Muscle of back (tissue), 11 donors: ENCODE results near the gene SLC9A5. TPM values are rescaled to one million over a fixed set of nuclear protein-coding genes. Genes with fewer than 3 reads are reported as not detected.

Experiments used
- DNase-seq, 3 donors: peaks; one replicate each; pipeline versions ENCODE4 v3.0.0 to v3.0.0-alpha.2; 2013
- polyA plus RNA-seq, 10 donors: library from polyadenylated mRNA; unstranded; fragments of 120-200 nt; gene quantifications; one replicate each; pipeline ENCODE4 v1.2.1, GENCODE V29; 2013; ENCODE audit not compliant: insufficient read length in 10 of 10

SLC9A5 gene
- polyA plus RNA-seq, 10 donors: 0.72 to 1.6 (median 1.3) TPM

DNA sequence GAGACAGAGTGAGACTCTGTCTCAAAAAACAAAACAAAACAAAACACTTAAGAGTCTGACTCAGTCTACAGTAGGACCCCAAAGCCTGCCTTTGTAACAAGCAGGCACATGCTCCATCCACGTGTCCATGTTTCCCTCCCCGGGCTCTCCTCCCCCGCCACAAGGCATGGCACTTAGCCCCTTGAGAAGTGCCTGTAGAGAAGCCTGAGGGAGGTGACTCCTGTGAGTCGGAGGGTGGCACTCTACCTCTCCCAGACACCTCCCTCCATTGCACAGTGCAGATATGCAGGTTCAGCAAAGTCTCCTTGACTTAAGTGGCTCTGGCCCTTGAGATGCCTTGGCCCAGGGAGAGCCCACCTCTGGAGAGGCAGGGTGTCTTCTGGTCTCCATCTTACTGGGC lies 8.3 kb upstream of the SLC9A5 start:
- DNase-seq: peak in 1 of 3 donors; percentile 23

- DNase-seq: peak in 1 of 3 donors; percentile 55
These were observed 7.5 kb upstream of the SLC9A5 start for GRCh38 chr16:67241008-67241900.

DNA sequence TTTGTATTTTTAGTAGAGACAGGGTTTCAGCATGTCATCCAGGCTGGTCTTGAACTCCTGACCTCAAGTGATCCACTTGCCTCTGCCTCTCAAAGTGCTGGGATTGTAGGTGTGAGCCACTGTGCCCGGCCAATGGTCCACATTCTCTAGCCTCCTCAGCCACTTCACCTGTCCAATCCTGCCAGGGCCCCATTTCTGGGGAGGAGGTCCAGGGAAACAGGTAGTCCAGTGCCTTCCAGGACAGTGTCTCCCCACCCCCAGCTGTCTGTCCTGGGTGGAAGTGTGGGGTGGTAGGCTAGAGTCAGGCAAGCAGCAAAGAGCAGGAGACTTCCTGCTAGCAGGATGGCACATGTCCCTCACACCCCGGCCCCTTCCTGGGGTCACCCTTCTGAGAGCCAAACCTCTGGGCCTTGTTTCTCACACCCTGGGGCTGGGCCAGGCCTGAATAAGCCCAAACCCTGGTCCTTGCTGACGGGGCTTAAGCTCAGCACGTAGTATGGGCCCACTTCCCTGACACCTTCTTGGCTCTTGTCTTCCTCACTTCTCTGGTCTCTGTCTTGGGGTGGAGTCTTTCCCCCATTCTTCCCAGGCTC lies 6.5 kb upstream of the SLC9A5 start:
- DNase-seq: no peak

DNA sequence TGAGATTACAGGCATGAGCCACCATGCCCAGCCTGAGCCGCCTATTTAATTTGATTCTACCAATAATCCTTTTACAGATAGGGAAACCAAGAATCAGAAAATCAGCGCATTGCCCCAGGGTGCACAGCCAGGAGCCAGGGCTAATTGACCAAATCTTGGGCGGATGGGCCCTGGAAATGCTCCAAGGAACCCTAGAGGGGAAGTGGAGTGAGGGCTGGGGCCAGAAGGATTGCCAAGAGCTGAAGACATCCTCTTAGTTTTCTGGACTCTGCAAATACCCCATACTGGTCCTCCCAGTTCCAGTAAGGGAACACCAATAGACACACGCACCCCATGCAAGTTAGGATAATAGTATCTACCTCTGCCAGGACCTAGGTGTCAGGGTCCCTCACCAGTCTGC lies 5.3 kb upstream of the SLC9A5 start:
- DNase-seq: no peak

- peak; percentile 48 to 83 (median 63) for DNase-seq
These were observed 4.2 kb upstream of the SLC9A5 start for GRCh38 chr16:67244387-67245185.

- DNase-seq: no peak
These were observed 3.6 kb upstream of the SLC9A5 start for GRCh38 chr16:67245186-67245585.

GRCh38 chr16:67245674-67246080 lies 3.1 kb upstream of the SLC9A5 start:
- no peak for DNase-seq

DNA sequence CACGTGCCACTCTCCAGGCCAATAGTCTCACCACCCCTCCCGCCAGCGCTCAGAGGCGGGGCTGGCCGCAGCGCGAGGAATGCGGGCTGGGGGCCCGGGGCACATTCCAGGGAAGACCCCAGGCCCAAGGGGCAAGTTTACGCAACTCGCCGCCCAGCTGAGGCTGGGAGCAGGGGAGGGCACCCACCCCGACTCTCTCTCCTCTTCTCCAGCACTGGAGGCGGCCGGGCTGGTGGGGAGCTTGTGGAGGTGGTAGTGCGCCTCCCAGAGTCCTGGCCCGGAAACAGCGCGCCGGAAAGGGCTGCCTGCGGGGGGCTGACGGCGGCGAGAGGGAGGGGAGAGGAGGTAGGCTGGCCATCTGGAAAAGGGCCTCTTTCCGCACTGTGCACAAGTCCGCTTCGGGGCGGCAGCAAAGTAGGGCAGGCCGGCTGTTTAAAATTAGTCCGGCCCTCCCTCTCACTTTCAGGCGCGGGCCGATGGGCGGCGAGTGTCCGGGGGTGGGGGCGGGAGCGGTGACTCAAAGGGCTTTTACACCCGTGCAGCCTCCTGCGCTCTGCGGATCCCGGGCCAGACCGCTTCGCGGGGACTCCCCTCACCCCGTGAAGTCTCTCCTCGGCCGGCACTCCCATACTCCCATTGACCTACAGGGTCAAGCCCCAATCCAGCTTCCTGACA lies 2.6 kb upstream of the SLC9A5 start:
- peak; percentile 73 to 94 (median 86) for DNase-seq

DNA sequence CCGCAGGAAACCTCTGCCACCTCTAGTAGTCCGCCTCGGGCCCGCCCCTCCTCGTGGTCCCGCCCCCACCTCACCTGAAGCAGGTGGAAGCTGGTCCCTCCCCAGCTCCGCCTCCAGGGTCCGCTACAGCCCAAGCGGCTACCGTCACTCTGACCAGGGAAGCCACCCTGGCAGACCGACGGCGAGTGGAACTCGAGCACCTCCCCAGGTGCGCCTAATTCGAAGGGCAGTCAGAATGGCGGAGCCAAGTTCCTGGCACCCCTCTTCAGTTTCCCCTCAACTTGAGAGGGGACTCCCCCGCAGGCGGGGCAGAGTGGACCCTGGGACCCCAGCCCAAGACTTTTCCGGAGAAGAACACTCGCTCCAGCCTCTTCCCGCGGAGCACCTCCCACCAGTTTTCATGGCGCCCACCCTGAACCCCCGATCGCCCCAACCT lies 2.0 kb upstream of the SLC9A5 start:
- DNase-seq: peak in 1 of 3 donors; percentile 19

GRCh38 chr16:67247192-67248072 lies 1.3 kb upstream of the SLC9A5 start, which contains the start of gene FHOD1:
Gene FHOD1, minus strand, starts transcription at chr16:67247481. Its CDS starts 71 bp downstream, at chr16:67247410.
- DNase-seq: peak; percentile 92 to 96 (median 94)

GRCh38 chr16:67248073-67248400 lies 742 bp upstream of the SLC9A5 start:
- DNase-seq: no peak

DNA sequence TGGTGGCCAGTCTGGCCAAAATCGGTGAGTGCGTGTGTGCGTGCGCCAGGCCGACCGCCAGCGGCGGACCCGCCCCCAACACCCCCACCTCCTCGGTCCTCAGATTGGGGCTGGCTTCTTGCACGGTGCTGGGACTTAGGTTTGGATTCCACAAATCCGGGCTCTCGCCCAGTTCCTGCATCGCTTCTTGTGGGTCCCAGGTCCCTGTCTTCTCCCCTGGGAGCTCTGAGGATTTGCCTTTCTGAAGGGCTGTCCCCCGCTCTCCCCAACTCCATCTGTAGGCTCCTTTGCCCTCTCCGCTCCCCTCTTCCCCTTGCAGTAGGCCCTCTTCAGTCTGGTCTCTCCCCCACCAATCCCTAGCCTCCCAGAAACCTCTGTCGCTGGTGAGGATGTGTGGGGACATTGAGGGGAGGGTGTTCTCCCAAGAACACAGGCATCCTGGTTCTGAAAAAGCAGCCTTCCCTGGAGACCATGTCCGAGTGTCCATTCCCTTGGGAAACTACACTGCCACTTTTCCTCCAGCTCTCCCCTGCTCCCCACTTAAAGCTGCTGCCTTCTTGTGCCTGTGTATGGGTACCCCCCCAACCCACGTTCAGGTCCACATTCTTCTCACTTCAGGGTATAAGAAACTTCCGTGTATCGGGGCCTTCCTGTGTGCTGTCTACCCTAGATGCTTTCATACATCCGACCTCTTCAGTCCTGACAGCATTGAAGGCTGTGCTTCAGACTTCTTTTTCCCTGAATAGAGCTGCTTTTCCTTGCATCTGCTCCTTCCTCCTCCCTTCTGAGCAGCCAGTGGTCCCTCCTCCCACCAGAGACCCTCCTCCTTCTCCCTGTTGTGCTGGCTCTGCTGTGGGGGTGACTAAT lies 632 bp downstream of the SLC9A5 start:
- DNase-seq: peak in 1 of 3 donors; percentile 39

GRCh38 chr16:67250045-67250327 lies 1.2 kb downstream of the SLC9A5 start:
- DNase-seq: no peak

DNA sequence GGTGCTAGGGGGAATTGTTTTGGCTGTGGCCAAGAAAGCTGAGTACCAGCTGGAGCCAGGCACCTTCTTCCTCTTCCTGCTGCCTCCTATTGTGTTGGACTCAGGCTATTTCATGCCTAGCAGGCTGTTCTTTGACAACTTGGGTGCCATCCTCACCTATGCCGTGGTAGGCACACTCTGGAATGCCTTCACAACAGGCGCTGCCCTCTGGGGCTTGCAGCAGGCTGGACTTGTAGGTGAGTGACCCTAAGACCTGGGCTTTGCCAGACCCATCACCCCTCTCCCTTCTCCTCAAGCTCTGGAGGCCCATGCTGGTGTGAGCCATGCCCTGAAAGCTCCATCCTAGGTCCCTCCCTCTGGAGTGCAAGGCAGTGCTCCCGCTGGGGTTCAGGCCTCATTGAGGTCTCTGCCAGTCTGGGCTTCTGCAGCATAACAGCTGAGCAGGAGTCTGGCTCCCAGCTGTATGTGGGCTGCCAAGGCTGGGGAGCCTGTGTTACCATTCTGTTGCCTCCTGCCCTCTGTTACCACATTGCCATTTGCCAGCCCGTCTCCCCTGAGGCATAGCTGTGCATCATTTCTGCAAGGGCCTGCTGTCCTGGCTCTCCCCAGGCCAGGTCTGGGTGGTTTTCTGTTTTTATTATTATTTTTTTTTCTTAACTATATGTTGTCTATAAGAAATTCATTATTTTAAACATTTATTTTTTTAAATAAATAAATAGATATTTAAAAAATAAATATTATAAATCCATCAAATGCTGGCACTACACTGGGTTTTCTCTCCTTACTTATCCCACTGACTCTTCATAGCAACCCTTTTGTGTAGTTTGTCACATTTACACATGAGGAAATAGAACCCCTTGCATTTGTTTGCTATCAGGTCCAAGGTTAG lies 4.1 kb downstream of the SLC9A5 start:
- DNase-seq: no peak

DNA sequence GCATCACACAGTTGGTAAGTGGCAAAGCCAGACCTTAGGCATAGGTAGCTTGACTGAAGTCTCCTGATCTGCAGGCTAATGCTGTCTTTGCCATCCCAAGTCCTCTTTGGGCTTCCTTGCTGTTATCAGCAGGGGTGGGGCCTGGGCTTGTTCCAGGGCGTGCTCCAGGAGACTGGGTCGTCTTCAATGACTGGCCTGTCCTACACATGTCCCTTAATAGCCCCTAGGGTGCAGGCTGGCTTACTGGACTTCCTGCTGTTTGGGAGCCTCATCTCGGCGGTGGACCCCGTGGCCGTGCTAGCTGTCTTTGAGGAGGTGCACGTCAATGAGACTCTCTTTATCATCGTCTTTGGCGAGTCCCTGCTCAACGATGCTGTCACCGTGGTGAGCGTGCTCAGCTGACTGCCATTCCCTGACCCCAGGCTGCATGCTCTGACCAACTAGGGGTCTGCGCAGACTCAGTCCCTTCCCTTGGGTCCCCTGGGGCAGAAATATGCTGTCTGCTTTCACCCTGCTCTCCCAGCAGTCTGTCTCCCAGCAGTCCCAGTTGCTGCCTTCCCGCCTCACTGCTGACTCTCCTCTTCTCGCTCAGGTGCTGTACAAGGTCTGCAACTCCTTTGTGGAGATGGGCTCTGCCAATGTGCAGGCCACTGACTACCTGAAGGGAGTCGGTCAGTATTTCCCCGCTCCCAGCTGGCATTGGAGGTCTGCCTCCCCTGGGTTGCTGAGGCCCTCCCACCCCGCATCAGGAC lies 6.2 kb downstream of the SLC9A5 start:
- DNase-seq: no peak

DNA sequence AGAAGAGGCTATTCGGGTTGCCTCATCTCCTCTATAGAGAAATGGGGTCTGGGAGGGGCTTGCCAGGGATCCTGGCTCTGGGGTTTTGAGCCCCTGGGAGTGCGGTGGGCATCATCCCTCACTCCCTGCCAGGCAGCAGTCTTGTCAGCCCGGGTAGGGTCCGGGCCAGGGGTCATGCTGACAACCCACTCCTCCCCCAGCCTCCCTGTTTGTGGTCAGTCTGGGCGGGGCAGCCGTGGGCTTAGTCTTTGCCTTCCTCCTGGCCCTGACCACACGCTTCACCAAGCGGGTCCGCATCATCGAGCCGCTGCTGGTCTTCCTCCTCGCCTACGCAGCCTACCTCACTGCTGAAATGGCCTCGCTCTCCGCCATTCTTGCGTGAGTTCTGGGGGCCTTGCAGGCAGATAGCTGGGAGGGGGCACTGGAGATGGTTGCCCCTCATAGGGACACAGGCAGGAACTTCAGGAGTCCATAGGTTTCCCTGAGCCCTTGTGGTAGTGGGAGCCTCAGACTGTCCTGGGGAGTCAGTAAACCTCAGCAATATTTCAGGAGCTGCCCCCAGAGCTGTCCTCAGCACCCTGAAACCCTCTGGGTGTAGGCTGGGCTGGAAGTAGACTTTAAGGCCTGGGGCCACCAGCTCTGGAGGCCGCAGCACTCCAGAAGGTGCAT lies 6.9 kb downstream of the SLC9A5 start:
- no peak for DNase-seq

- no peak for DNase-seq
These were observed 8.0 kb downstream of the SLC9A5 start for GRCh38 chr16:67256701-67257230.
